ENCODE results near the gene INSM1.

GRCh38 chr20:20363799-20364592, 3.9 kb upstream of the INSM1 start:
- TF ChIP-seq CTCF (conservative IDR thresholded peaks at IDR 0.05) (no peak), ZFX (IDR thresholded peaks at IDR 0.05) (no peak)
